ENCODE results near the gene HOXC13. TPM values are rescaled to one million over a fixed set of nuclear protein-coding genes. Genes with fewer than 3 reads are reported as not detected.

The HOXC13 gene
- total RNA-seq, 1 donor from 2014 or later: not detected

DNA sequence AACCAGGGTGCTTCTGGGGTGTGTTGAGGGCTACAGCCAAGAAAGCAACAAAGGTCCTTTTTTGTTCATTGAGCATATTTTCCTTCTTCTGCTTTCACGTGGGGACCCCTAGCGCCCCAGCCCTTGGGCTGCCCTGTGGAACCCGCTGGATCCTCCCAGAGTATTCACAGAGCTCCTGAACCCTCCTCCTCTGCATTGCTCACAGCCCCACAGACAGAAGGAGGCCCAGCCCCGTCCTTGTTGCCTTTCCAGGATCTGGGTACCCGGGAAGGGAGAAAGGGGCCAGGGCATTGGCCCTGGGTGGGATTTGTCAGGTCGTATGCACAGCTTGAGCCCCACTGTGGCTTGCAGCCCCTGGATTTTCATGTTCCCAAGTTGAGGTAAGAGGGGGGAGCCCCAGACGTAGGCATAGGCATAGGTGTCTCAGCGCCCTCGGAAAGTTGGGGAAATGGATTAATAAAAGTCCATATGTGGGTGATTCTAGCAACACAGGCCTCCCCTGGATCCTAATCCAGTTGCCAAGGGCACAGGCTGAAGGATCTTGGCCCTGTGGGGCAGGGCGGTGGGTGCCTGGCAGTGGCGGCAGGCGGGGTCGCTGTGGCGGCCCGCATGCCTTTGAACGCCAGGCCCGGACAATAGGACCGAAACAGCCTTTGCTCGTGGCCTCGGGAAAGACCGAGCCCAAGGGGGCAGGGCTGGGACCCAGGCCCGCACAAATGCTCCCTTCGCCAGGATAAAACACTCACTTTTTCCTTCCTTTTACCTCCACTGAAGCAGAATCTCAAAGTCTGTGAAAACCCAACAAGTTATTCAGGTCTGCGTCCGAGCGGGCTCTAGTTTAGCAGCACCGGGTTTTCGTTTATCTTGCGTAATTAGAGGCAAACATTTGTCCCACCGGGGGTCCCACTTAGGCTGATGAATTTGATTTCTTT is 43.3 kb downstream of the HOXC13 start:
- no peak for DNase-seq (ENCODE audit: low spot score)

DNA sequence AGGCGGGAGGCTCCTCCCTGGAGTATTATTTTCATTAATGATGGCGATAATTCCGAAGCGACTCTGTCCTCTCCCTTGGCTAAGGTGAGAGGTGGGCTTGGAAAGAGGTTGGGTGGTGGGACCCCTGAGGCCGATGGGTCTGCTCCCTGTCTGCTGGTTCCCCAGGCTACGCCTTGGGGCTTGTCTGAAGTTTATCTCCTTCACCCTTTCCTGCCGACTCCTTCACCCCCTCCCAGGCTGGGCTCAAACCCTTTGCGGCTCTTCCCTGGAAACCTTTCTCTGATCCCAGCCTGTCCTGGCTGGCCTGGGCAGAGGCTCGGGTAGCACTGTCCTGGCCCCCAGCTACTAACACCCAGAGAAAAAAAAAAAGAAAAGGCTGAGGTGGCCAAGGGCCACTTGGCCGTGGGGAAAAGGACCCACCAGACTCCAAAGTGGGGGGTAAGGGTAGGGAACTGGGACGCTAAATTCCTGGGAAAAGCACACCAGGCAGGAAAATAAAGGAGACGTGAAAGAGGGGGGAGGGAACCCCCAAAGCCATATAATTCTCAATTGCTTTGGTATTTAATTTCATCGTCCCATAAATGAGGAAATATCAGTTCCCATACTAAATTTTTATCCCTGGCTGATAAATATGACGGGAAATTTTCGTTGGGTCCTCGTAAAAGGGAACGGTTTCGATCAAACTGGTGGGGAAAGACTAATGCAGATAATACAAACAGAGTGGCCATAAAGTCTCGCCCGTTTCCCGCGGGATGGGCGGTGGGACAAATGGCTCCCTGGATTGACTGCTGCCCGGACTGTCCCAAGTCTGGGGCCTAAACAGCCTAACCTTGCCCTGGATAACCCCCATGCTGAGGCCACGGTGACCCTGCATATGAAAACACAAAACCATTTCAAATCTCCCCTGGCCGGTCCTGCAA is 44.3 kb downstream of the HOXC13 start:
- no peak for DNase-seq (ENCODE audit: low spot score)

DNA sequence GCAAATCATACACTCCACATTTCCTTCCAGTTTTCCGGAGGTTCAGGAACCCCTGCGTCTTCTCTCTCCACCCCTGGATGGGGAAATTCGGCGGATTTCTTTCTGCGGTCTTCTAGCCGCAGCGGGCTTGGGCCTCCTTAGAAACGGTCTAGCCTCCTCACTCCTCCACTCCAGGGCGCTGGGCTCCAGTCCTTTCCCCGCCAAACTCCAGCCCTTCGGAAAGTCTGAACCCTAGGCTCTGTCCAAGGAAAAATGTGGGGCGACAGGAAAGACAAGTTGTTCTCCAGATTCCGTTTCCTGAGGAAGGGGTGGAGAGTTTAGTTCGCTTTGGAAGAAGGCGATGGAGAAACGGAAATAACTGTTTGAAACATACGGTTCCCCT is 44.9 kb downstream of the HOXC13 start:
- no peak for DNase-seq (ENCODE audit: low spot score)

DNA sequence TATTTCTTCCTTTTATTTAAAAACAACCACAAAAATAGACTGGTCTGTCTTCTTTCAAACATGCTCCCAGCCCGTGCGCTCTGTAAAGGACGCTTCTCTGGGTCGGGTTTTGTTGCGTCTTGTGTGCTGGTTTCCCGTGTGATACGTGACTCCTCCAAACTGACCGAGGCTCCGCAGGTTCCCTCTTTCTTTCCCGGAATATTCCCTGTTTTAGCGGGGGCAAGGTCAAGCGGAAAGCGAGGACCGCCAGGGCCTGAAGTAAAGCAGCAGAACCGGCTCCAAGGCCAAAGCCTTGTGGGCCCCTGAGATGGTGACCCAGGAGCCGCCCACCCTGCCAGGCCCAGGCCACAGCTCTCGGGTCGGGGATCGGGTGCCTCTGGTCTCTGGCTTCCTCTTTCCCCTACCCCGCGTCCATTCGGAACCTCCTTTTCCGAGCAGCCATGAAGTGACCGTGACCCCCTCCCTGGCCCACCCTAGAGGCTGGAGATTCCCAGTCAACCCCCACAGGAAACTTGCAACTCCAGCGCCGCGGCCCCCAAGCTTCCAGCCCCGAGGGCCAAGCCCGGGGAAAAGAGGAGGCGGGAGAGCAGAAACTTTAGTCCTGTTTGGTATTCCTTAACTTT is 45.4 kb downstream of the HOXC13 start:
- DNase-seq (ENCODE audit: low spot score): no peak

DNA sequence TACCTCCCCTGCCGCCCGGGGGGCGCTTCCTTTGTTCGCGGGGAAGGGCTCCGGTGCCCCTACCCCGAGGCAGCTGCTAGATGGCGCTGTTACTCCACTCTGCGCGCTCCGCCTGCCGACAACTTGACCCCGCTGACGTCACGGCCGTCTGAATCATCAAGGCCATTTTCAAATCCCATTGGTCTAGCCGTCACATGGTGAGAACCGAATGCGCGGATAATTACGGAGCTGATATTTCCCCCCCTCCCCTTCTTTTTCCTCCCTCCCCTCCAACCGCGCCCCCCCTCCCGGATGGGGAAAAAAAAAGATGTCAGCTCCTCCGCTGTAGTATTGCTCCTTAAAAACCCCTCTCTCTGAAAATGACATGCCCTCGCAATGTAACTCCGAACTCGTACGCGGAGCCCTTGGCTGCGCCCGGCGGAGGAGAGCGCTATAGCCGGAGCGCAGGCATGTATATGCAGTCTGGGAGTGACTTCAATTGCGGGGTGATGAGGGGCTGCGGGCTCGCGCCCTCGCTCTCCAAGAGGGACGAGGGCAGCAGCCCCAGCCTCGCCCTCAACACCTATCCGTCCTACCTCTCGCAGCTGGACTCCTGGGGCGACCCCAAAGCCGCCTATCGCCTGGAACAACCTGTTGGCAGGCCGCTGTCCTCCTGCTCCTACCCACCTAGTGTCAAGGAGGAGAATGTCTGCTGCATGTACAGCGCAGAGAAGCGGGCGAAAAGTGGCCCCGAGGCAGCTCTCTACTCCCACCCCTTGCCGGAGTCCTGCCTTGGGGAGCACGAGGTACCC is 46.5 kb downstream of the HOXC13 start, which contains the start of gene HOXC10:
Gene HOXC10 (plus strand): TSS at position 246 of the 791 bp plus-strand sequence. CDS start 114 bp downstream, at position 360.
- peak; percentile 61 for DNase-seq (ENCODE audit: low spot score)

DNA sequence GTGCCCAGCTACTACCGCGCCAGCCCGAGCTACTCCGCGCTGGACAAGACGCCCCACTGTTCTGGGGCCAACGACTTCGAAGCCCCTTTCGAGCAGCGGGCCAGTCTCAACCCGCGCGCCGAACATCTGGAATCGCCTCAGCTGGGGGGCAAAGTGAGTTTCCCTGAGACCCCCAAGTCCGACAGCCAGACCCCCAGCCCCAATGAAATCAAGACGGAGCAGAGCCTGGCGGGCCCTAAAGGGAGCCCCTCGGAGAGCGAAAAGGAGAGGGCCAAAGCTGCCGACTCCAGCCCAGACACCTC is 47.0 kb downstream of the HOXC13 start:
- no peak for DNase-seq (ENCODE audit: low spot score)

DNA sequence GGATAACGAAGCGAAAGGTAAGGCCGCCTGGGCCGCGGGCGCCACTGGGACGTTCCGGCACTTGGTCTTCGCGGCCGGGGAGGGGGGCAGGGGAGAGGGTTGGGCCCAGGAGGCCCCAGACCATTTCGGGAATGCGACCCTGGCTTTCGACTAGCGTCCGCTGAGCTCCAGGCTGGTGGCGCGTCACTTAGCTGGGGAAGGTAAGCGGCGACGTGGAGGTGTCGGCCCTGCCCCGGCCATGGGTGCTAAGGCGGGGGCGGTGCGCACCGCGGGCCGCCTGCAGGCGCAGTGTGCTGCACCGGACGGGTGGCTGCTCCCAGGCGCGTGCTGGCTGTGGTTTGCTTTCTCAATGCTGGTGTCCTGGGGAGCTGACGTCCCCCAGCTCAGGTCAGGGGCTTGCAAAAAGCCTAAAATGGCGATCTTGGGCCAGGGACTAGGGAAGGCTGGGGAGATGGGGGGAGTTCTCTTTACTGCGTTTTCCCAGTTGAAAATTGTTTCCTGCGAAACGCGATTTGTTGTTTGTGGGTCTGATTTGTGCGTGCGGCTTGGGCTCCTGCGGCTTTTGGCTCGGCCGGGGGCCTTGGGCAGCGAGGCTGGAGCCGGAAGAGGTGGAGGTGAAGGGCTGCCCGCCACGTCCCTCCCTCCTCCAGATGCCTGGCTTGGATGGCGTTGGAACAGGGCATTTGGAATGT is 47.5 kb downstream of the HOXC13 start:
- DNase-seq (ENCODE audit: low spot score): no peak

DNA sequence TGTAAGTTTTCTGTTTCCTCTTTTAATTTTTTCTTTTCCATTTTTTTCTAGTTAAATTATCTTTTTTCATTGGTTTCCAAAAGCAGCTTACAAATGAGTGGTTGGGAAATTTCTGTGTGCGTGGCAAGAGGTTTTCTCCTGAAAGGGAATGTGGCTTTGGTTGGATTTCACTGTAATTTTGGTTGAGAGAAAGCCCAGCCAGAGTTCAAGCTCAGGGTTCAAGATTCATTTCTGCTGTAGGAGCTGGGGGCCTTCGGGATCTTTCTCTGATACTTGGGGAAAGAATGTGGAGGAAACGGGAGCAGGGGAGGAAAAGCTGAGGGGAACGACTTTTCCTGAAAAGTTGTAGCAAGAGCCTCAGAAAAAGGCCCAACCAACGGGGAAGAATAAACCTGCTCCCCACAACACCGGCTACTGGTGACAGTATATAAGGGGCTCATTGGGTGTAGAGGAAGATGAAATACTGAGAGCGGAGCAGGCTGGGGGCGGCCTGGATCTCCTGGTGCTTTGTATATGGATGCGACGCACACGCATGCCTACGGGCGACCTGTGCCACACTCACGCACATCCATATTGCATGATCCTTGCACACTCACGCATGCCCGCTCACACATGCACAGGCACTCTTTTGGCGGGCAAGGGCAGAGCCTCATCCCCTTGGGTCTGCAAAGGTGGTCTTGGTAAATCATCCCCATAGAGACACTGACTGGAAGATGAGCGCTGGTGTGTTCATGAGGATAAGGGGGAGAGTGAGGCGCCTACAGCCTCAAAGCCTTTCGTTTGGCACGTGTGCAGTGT is 48.3 kb downstream of the HOXC13 start:
- DNase-seq (ENCODE audit: low spot score): no peak

DNA sequence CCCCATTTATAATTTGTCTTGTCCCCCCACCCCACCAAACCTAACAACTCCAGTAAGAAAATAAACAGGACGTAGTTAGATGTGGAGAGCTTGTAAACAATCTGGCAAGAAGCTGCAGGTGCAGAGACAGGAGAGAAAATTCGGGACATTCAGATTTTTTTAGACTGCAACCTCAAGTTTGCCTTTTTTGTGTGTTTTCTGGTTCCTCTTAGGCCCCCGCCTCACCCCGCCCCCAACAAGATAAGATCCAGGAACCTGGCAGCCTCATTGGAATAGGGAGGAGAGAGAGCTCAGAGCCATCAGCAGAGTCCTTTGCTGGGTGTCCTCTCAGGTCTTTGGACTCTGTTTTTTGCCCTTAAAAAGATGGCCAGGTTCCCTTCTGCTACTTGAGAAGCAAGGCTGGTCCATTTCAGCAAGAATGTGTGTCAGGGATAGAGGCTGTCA is 49.2 kb downstream of the HOXC13 start:
- DNase-seq (ENCODE audit: low spot score): no peak

DNA sequence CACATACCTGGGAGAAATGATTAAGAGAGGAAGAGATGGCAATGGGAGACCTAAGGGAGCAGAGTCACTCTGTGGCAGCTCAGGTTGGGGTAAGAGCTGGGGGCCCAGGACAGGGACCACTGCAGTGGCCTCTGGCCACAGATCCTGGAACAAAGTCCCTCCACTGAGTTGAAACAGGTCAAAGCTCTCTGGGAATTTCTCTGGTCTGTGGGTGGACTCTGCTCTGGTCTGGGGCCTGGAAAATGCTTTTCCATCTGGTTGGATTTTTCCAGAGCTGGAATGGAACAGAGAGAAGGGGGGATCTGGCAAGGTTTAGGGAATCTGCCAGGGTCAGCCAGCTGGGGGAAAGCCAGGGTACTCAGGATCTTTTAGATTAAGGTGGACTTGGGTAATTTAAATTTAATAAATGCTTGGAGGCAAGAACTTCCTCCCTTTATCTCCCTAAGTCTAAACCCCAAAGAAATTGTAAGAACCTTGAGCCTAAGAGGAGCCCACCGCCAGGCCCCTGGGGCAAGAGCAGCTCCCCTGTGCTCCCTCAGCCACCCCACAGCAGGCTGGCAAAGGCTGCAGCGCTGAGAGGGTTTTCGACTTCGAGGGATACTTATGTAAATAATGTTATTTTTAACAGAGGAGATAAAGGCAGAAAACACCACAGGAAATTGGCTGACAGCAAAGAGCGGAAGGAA is 50.1 kb downstream of the HOXC13 start:
- no peak for DNase-seq (ENCODE audit: low spot score)

DNA sequence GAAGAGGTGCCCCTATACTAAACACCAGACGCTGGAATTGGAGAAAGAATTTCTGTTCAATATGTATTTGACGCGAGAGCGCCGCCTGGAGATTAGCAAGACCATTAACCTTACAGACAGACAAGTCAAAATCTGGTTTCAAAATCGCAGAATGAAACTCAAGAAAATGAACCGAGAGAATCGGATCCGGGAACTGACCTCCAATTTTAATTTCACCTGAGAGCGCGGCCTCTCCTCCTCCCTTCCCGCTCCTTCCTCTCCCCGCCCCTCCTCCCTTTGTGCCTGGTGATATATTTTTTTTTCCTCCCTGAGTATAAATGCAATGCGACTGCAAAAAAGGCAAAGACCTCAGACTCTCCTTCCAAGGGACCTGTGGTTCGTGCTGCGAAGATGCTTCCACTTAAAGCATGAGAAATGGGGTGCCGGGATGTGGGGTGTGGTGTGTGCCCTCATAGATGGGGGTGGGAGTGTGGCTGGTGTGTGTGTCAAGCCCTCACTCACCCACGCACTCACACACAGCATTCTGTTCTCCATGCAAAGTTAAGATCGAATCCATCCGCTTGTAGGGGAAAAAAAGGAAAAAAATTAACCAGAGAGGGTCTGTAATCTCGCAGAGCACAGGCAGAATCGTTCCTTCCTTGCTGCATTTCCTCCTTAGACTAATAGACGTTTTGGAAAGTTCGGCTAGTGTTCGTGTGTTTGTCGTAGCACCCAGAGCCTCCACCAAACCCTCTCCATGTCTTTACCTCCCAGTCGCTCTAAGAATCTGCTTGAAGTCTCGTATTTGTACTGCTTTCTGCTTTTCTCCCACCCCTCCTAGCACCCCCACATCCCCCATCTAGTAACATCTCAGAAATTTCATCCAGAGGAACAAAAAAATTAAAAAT is 50.8 kb downstream of the HOXC13 start:
- DNase-seq (ENCODE audit: low spot score): no peak

DNA sequence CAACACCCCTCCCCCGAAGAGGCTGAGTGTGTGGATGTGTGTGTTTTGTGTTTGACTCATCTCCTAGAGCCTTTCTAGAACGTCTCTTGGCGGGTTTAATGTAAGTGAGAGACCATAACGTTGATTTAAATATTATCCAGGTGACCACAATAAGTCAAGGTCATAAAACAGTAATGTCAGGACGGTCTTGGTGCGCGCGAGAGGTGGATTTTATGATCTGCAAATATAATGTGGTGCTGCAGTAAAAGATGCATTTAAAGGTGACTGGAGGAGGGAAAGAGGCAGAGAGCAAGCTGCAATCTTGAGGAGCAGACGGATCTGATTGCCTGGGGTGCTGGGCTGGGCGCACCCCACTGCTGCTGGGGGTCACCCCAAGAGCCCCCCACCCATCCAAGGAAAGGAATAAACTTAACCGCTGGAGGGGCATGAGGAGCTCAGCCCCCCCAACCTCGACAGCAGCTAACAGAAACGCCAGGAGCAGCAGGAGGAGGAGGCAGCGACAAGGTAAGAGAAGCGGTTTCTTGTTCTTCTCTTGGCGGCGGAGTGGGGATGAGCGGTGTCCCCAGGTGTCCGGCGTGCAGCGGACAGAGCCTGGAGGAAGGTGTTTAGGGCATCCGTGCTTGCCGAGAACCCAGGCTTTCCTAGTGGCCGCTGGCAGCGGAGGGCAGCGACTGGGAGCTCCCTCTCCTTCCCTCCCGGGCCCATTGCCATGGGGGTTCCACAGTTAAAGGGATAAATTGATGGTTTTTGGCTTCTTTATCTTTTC is 51.9 kb downstream of the HOXC13 start:
- no peak for DNase-seq (ENCODE audit: low spot score)

DNA sequence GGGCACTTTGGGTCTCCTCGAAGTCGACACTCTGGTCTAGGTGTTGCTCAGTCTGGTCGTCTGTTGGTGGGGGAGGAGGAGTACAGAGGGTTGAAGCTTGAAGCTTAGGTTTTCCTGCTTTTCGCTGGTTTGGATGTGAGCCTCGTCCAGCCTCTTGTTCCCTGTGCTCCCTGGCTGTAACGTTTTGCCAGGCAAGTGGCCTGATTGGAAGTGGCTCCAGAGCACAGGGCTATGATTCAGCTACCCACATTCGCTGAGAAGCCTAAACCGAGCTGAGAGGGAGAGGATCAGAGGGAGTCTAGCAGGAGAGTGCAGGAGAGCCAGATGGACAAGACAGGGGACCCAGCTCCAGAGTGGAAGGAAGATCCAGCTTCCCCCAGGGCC is 52.4 kb downstream of the HOXC13 start:
- DNase-seq (ENCODE audit: low spot score): no peak

DNA sequence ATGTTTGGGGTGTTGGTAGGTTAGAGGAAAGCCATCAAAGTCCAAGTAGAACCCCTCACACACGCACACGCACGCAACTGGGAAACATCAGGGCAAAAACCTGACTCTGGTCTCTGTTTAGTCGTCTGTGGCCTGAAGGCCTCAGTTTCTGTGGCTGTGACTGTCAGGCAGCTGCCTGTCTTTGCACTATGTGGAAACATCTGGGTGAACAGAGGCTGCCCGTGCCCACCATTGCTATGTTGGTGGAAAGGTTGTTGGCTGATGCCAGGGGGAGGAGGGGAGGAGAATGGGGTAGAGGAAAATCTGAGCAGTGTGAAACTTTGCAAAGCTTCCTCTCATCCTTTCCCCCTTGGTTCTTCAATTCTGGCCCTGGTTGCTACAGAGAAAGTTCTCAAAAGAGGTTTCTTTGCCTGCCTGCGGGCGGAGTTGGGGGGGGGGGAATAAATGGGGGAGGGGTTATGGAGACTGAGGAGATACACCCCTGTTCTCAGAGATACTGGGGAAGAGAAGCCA is 53.8 kb downstream of the HOXC13 start:
- DNase-seq (ENCODE audit: low spot score): no peak

DNA sequence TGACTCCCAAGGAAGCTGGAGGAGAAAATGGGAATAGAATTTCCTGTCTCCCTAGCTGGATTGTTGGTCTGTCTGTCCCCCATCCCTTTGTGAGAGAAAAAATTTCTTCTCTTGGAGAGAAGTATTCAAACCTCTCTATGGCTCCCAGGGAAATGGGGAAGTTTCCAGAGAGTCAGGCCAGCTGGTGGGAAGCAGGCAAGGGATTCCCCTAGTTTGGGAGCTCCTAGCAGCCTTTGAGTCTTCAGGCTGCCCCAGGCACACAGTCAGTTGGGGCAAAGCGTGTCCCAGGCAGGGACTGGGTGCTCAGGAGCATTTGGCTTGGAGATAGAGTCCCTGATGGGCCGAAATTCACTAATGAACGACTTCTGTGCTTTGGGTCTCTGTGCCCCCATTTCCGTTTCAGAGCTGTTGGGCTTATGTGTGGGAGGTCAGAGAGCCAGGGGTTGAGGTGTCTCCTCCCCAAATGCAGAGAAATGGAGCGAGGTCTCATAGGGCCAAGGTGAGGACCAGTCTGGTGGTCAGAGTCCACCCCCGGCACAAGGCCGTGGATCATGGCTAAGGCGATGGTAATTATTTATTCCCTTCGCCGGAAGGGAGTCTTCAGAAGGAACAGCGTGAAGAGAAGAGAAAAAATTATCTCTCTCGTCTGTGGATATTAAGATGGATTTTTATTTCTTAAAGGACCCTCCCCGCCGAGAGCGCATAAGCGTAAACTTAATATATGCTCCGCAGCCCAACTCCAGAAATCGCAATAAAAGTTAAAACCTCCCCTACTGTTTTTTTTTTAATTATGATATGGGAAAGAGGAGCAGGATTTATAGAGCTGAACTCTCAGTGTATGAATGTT is 54.8 kb downstream of the HOXC13 start:
- DNase-seq (ENCODE audit: low spot score): no peak

DNA sequence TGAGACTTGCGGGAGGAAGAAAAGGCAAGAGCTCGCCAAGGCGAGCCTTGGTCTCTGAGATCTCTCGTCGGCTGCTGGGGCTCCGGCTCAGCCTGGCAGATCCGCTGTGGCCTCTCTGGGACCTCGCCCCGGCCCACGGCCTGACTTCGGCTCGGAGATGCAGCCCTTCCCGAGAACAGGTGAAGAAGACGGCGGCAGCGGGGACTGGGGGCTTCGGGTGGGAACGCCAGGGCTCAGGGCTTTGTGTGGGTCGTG is 55.3 kb downstream of the HOXC13 start:
- DNase-seq (ENCODE audit: low spot score): no peak
